Measurements from ENCODE around the gene EBF3.

The EBF3 gene

DNA sequence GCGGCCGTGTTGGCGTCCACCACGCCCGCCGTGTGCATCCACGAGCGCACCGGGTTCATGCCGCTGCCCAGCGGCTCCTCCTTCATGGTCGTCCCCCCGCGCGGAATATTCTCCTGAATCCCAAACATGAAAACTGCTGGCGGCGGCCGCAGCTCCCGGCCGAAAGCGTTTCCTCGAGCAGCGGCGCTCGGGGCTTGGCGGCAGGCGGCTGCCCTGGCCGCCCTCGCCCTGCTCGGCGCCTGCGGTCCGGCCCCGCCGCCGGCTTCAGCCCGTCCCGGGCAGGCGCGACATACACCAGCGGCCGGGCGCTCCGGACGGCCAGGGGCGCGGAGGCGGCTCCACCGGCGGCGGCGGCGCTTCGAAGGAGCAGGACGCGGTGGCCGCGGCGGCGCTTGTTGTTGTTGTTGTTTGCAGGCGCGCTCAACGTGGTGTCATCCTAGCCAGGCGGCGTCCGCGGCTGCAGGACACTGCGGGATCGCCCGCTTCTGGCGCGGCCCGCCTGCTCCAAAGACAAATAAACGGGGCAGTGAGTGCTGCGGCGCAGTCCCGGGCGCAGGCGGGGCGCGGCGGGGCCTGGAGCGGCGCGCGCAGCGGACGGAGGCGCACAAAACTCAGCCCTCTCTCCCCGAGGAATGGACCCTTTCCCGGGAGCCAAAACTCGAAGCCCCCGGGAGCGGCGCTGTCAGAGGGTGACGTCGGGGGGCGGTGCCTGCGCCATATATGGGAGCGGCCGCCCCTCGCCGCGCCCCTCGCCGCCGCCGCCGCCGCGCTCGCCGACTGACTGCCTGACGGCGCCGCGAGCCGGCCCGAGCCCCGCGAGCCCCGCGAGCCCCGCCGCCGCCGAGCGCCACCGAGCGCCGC, at the start of gene EBF3:
Gene EBF3 (minus strand): TSS at position 634 of the 861 bp plus-strand sequence. CDS start 506 bp downstream, at position 128.
- DNase-seq (ENCODE audit: low spot score) = peak; percentile 95

DNA sequence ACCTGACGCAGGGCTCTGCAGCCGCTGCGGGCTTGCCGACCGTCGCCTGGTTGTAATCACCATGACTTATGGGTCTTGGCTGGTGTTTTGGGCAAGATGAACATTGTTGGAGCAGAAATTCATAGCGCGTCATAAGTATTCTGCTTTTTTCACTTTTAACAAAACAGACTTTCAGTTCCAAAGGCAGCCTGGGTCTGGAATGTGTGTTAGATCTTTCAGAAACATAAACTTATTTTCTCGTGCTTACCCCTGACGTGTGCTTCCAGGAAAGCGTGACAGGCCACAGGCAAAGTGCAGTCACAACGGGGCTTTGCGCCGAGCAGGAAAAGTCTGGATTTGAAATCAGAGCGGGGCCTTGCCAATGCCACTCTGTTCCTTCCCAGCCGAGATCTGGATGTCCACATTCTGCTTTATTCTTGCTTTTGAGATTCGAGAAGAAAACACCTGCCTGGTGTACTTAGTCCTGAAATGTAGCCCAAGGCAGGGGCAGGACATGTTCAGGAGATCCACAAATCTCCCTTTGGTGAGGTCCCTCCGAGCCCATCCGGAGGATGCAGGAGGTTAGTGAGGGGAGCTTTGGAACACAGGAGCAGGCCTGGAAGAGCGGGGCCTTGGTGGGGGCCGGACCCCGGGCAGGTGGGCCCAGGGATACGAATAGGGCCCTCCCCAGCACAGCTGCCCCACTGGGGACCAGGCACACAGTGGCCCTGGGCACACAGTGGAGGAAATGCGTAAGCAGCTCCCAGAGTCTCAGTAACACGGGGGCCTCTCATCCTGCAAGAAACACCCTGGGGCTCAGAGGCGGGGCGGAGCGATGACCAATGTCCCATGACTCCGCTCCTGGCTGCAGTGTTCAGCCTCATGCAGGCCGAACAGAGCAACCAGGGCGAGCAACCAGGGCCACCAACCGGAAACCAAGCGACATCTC, 49.5 kb upstream of the EBF3 start:
- peak; percentile 60 for DNase-seq (ENCODE audit: low spot score)

- no peak for DNase-seq (ENCODE audit: low spot score)
Measured at GRCh38 chr10:130012129-130012528, 48.1 kb upstream of the EBF3 start.

- DNase-seq (ENCODE audit: low spot score) = no peak
Measured at GRCh38 chr10:130010653-130011052, 46.6 kb upstream of the EBF3 start.

- DNase-seq (ENCODE audit: low spot score) = no peak
Measured at GRCh38 chr10:130009228-130009627, 45.2 kb upstream of the EBF3 start.

DNA sequence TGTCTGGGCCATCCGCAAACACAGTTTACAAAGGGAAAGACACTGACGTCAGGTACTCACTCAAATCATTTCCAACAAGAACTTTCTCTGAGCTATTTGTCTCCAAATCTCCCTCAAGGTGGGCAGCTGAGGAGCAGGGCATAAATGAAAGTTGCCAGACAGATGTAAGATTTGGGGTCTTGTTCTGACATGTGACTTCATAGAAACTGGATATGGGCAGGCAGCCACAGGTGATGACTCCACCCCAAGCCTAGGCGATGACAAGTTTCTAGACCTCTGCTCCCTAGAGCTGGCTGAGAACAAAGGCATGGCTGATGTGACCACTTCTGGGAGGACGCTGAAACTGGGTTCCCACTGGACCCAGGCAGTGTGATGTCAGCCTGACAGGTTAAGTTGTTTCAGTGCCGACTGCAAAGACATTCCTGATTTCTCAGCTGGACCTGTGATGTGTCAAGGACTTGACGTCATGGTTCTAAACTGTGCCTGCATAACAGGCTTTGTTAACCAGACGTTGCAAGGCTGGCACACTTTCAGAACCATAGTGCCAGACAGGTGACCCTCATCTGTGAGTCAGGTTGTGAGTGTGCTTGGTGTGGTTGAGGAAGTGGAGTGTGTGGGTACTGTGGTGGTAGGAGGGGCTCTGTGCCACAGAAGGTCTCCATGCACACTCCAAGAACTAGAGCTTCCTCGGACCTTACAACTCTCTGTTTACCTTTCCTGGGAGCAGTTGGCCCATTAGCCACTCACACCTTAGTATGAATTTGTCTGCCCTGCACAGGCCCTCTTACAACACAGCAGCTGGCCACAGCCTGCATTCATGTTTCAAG, 39.9 kb upstream of the EBF3 start:
- DNase-seq (ENCODE audit: low spot score) = no peak

GRCh38 chr10:130003166-130003565, 39.1 kb upstream of the EBF3 start:
- no peak for DNase-seq (ENCODE audit: low spot score)

DNA sequence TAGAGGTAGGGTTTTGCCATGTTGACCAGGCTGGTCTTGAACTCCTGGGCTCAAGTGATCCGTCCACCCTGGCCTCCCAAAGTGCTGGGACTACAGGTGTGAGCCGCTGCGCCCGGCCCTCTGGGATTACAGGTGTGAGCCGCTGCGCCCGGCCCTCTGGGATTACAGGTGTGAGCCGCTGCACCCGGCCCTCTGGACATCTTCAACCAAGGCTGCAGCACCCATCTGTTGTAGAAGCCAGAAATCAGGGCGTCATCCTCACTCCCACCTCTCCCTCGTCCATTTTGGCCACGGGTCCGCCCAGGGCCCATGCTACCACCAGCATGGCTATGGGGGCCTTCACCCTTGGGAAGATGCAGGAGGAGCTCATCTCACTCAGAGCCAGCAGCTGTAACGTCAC, 38.5 kb upstream of the EBF3 start:
- DNase-seq (ENCODE audit: low spot score) = no peak

DNA sequence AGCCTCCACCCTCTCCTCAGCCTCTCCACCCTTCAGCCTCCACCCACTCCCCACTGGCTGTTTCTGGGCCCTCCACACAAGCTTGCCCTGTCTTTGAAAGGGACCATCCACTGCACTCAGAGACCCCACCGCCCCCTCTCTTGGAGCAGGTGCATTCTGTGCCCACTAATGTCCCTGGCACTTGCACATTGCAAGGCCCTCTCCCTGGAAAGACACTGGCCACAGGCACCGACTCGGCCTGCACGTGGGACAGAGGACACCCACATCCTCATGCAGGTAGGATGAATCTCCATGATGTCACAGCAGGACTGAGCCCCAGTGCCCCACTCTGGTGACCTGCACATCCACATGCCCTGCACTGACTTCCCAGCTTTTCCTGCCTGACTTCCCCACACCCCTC, 36.8 kb upstream of the EBF3 start:
- no peak for DNase-seq (ENCODE audit: low spot score)

DNA sequence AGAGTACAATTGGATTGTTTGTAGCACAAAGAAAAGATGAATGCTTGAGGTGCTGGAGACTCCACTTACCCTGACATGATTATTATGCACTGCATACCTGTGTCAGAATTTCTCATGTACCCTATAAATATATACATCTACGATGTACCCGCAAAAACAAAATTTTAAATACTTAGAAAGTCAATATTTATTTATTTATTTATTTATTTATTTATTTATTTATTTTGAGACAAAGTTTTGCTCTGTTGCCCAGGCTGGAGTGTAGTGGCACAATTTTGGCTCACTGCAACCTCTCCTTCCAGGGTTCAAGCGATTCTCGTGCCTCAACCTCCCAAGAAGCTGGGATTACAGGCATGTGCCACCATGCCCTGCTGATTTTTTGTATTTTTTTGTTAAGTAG, 35.1 kb upstream of the EBF3 start:
- DNase-seq (ENCODE audit: low spot score) = no peak

DNA sequence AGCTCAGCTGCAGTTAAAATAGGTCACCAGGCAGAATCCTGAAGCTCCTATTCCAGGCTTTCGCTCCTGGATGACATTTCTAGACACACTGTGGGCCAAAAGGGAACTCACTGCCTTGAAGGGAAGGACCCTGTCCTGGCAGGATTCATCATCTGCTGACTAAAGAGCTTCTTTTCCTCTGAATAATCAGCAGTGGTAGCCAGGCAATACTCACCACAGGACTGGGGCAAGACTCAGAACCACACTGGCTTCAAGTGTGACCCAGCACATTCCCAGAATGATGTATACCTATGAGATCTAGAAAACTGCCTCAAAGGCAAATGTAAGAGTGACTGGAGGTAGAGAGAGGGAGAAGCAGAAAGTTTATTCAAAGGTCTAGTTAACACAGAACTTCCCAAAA, 29.5 kb upstream of the EBF3 start:
- peak; percentile 54 for DNase-seq (ENCODE audit: low spot score)

GRCh38 chr10:129992356-129992755, 28.3 kb upstream of the EBF3 start:
- no peak for DNase-seq (ENCODE audit: low spot score)

DNA sequence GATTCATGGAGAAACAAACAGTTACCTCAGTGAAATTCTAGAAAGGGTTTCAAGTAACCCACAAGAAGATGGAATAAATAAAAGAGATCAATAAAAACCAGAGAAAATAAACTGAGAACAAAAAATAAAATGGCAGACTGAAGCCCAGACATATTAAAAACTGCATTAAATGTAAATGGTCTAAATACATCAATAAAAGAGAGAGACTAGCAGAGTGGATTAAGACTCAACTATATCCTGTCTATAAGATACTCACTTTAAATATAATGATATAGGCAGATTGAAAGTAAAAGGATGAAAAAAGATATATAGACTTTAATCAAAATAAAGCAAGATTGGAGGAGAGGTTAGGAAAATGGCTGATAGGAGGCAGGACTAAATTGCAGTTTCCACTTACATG, 18.8 kb upstream of the EBF3 start:
- no peak for DNase-seq (ENCODE audit: low spot score)

DNA sequence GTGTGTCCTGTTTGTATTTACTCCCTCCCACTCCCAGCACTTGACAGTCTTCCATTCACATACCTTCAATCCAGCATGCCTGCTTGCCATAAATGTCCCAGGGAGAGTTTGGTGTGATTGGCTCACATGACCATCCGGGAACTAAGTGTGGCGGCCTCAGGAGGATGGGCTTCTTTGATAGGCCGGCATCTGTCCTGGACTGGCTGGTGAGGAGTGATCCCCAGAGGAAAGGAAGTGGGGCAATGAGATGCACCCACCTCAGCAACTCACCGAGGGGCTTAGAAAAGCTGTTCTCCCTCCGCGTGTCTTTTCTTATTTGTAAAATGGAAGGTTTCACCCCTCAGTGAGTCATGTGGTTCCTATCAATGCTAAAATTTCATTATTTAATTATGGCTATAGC, 14.9 kb upstream of the EBF3 start:
- no peak for DNase-seq (ENCODE audit: low spot score)

- DNase-seq (ENCODE audit: low spot score) = no peak
Measured at GRCh38 chr10:129978322-129978721, 14.2 kb upstream of the EBF3 start.

GRCh38 chr10:129977794-129978193, 13.7 kb upstream of the EBF3 start:
- no peak for DNase-seq (ENCODE audit: low spot score)

GRCh38 chr10:129973674-129974059, 9.6 kb upstream of the EBF3 start:
- no peak for DNase-seq (ENCODE audit: low spot score)

GRCh38 chr10:129972966-129973673, 9.0 kb upstream of the EBF3 start:
- no peak for DNase-seq (ENCODE audit: low spot score)

GRCh38 chr10:129972145-129972965, 8.3 kb upstream of the EBF3 start:
- peak; percentile 62 for DNase-seq (ENCODE audit: low spot score)

DNA sequence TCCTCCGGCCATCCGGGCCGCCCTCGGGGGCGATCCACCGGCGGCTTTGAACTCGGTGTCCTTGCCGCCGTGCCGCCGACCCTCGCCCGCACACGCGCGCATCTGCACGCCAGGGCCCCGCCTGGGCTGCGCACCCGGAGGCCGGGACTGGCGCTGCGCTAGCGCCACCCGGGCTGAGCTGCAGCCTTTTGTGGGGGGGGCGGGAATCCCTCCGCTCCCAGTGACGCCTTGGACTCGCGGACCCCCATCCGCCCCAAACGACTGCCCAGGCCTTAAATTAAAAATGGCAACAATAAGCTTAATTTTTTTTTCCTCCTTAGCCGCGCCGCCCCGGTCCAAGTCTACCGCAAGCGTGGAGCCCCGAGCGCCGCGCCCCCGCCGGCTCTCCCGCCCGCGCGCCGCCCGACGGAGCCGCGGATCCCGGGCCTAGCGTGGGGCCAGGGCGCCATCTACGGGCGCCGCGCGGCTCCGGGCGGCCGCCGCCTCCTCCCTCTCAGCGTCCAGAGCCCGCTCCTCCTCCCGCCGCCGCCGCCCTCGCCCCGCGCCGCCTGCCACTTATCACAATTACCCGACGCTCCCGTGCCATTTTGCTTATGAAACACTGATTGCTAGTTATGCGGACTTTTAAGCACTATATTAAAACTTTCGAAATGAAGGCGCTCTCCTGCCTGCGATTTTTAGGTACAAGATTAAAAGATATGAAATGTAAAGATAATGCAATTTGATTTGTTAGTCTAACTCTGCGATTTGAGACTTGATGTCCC, 7.5 kb upstream of the EBF3 start:
- peak; percentile 94 for DNase-seq (ENCODE audit: low spot score)

All from GM03348 (cell line).